ENCODE results near the gene CPA5.

The CPA5 gene

DNA sequence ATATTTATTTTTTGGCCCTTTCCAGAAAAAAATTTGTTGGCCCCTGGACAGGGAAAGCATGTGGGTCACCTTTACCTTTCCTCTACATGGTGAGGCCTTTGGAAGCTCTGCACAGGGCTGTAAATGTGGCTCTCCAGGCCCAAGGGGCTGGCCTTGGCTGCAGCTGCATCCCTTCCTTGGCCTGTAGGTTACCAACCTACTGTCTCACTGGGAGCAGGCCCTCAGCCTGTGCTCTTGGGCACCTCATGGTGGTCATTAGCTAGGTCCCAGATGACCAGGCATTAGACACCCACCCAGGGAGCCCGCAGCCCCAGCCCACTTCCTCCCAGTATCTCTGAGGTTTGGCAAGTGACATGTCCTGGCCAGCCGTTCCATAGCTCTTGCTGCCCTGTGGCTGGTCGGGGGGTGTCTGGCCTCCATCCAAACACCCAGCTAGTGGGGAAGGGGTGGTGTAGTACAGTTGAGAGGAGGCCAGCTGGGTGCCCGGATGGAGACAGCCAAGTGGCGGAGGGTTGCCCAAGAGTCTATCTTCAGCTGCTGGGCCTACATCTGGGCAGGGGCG is 7.1 kb upstream of the CPA5 start:
- H3K9me3 ChIP-seq (ENCODE audit: insufficient read depth, low read depth, low read length): no peaks in the 10 kb centered on the region
- no peak overlapping the region for H3K4me3 ChIP-seq (ENCODE audit: low read length)
- H3K4me1 ChIP-seq (ENCODE audit: insufficient read depth, low read length): peaks cover 11% of the 10 kb centered on the region; the same call in 1 of the 2 replicates
- peak overlapping the region; percentile 56 for H3K27ac ChIP-seq (ENCODE audit: low read length)
- H3K27me3 ChIP-seq (ENCODE audit: insufficient read depth, low read length): no peaks in the 10 kb centered on the region
- H3K36me3 ChIP-seq (ENCODE audit: insufficient read depth, low read depth, low read length): no peaks in the 10 kb centered on the region
- H3K9ac ChIP-seq (ENCODE audit: low read depth, low read length): peak overlapping the region; percentile 31; the same call in 1 of the 2 replicates

DNA sequence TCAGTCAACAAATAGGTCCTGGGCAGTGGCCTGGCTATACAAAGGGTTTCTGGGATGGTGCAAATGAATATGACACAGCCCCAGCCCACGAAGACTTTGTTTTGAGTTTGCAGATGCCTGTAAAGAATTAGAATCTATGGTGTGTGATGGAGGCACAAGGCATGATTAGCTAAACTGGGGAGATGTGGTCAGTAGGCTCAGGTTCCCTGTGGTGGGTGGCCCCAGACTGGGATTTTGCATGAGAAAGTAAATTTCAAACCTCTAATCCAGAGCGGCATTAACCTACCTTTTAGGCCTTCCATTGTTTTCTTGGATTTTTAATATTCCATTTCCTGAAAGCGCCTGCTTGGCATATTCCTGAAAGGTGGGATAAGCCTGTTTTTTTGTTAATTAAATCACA is 6.4 kb upstream of the CPA5 start:
- Histone ChIP-seq H3K4me1 (ENCODE audit: insufficient read depth, low read length) (peaks cover 11% of the 10 kb centered on the region; the same call in 1 of the 2 replicates), H3K27ac (ENCODE audit: low read length) (peak overlapping the region; percentile 56), H3K36me3 (ENCODE audit: insufficient read depth, low read depth, low read length) (no peaks in the 10 kb centered on the region), H3K4me3 (ENCODE audit: low read length) (peak overlapping the region; percentile 17; the same call in 1 of the 2 replicates), H3K9ac (ENCODE audit: low read depth, low read length) (peak overlapping the region; percentile 31; the same call in 1 of the 2 replicates), H3K27me3 (ENCODE audit: insufficient read depth, low read length) (no peaks in the 10 kb centered on the region), H3K9me3 (ENCODE audit: insufficient read depth, low read depth, low read length) (no peaks in the 10 kb centered on the region)

DNA sequence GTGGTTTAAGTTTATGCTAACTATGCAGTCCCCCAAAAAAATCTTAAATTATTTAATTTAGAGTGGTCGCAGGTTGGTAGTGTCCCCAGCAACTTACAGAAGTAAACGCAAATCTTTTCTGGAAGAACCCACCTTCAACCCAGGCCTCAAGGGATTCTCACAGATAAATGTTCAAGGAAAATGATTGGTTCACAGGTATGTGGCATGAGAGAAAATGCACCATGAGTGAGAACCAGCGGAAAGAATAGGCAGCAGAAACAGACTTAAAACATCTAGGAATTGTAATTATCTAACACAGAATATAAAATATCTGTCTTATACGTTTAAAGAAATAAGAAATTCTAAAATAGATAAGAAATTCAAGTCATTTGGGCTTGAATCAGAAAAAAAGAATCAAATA is 2.7 kb upstream of the CPA5 start:
- no peak overlapping the region for H3K4me3 ChIP-seq (ENCODE audit: low read length)
- H3K36me3 ChIP-seq (ENCODE audit: insufficient read depth, low read depth, low read length): no peaks in the 10 kb centered on the region
- no peak overlapping the region for H3K9ac ChIP-seq (ENCODE audit: low read depth, low read length)
- H3K9me3 ChIP-seq (ENCODE audit: insufficient read depth, low read depth, low read length): no peaks in the 10 kb centered on the region
- H3K27ac ChIP-seq (ENCODE audit: low read length): no peak overlapping the region
- peaks cover 25% of the 10 kb centered on the region for H3K4me1 ChIP-seq (ENCODE audit: insufficient read depth, low read length)
- no peaks in the 10 kb centered on the region for H3K27me3 ChIP-seq (ENCODE audit: insufficient read depth, low read length)

DNA sequence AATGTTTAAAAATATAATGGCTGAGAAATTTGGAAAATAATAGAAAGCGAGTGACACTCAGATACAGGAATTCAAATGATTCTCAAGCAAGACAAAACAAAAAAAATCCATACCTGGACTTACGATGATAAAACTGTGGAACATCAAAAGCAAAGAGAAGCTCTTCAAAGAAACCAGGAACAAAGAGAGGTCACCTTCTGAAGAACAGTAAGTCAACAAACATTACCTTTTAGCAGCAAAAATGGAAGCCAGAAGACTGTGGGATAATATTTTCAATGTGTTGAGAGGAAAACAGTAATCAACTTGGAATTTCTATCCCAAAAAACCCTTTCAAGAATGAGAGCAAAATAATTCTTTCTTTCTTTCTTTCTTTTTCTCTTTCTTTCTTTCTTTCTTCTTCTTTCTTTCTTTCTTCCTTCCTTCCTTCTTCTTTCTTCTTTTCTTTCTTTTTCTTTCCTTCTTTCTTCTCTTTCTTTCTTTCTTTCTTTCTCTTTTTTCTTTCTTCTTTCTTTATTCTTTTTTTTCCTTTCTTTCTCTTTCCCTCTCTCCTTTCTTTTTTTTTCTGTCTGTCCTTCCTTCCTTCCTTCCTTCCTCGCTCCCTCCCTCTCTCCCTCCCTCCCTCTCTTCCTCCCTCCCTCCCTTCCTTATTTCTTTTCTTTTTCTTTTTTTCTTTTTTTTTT is 1.8 kb upstream of the CPA5 start:
- no peak overlapping the region for H3K4me3 ChIP-seq (ENCODE audit: low read length)
- H3K4me1 ChIP-seq (ENCODE audit: insufficient read depth, low read length): peaks cover 25% of the 10 kb centered on the region
- no peaks in the 10 kb centered on the region for H3K9me3 ChIP-seq (ENCODE audit: insufficient read depth, low read depth, low read length)
- no peak overlapping the region for H3K27ac ChIP-seq (ENCODE audit: low read length)
- H3K36me3 ChIP-seq (ENCODE audit: insufficient read depth, low read depth, low read length): no peaks in the 10 kb centered on the region
- no peak overlapping the region for H3K9ac ChIP-seq (ENCODE audit: low read depth, low read length)
- H3K27me3 ChIP-seq (ENCODE audit: insufficient read depth, low read length): no peaks in the 10 kb centered on the region

DNA sequence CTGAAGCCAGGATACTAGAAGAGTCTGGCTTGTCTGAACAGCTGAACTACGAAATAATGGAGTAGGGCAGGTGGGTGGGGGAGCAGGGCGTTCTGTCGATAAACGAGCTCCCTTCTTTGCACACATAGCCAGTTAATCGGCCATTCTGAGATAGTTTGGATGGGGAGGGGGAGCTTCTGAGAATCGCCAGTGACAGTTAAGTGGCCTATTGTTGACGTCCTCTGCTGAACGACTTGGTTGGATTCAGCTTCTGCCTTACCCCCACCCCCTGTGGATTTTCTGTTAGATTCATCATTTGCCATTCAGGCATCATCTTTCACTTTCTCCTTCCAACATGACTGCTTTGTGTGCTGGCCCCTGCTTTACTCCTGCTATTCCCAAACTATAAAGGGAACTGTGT is 520 bp downstream of the CPA5 start:
- Histone ChIP-seq H3K4me1 (ENCODE audit: insufficient read depth, low read length) (peaks cover 15% of the 10 kb centered on the region), H3K36me3 (ENCODE audit: insufficient read depth, low read depth, low read length) (no peaks in the 10 kb centered on the region), H3K9ac (ENCODE audit: low read depth, low read length) (peak overlapping the region; percentile 47; the same call in 1 of the 2 replicates), H3K27ac (ENCODE audit: low read length) (no peak overlapping the region), H3K4me3 (ENCODE audit: low read length) (peak overlapping the region; percentile 26; the same call in 1 of the 2 replicates), H3K9me3 (ENCODE audit: insufficient read depth, low read depth, low read length) (no peaks in the 10 kb centered on the region), H3K27me3 (ENCODE audit: insufficient read depth, low read length) (no peaks in the 10 kb centered on the region)

DNA sequence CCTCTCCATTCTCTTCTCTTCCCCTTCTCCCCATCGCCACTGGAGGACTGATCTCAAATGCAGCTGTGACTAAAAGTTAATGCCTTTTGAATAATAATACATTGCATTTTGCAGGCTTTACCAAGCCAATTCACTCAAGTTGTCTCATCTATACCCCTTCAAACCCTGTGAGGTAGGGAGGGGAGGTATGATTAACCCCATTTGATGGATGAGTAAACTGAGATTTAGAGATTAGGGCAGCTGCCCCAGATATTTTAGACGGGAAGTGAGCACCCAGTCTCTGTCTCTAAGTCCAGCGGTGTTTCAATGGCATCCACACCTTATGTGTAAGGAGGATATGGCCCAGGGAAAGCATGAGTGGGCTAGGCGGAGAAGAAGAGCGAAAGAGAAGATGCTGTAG is 1.1 kb downstream of the CPA5 start:
- peaks cover 15% of the 10 kb centered on the region for H3K4me1 ChIP-seq (ENCODE audit: insufficient read depth, low read length)
- no peaks in the 10 kb centered on the region for H3K36me3 ChIP-seq (ENCODE audit: insufficient read depth, low read depth, low read length)
- H3K27me3 ChIP-seq (ENCODE audit: insufficient read depth, low read length): no peaks in the 10 kb centered on the region
- H3K4me3 ChIP-seq (ENCODE audit: low read length): no peak overlapping the region
- no peak overlapping the region for H3K9ac ChIP-seq (ENCODE audit: low read depth, low read length)
- no peak overlapping the region for H3K27ac ChIP-seq (ENCODE audit: low read length)
- H3K9me3 ChIP-seq (ENCODE audit: insufficient read depth, low read depth, low read length): no peaks in the 10 kb centered on the region

DNA sequence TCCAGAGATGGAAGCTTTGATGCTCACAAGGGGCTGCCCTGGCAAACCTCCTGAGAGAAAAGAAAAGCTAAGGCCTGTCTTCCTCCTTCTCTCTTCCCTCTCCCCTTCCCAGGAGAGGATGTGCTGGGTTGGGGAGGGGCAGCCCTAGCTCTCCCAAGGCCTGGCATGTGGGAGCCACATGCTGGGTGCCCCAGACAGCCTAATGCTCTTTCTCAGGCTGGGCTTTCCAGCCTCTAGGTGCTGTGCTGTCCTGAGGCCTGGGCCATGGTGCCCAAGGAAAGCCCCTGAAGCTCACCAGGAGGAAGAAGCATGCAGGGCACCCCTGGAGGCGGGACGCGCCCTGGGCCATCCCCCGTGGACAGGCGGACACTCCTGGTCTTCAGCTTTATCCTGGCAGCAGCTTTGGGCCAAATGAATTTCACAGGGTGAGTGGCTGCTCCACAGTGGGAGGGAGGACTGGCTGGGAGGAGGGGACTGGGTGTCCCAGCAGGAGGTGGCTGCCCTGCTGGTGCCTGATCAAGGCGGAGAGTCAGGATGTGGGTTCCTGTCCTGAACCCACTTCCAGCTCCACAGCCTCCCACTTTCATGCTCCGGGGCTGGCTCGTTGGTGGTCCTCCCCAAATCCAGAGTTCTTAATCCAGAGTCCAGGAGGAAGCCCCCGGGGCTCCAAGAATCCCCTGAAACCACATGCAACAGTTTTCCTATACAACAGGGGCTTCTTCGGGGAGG is 1.7 kb downstream of the CPA5 start:
- Histone ChIP-seq H3K9me3 (ENCODE audit: insufficient read depth, low read depth, low read length) (no peaks in the 10 kb centered on the region), H3K9ac (ENCODE audit: low read depth, low read length) (no peak overlapping the region), H3K4me3 (ENCODE audit: low read length) (no peak overlapping the region), H3K27ac (ENCODE audit: low read length) (no peak overlapping the region), H3K4me1 (ENCODE audit: insufficient read depth, low read length) (peaks cover 17% of the 10 kb centered on the region), H3K27me3 (ENCODE audit: insufficient read depth, low read length) (no peaks in the 10 kb centered on the region), H3K36me3 (ENCODE audit: insufficient read depth, low read depth, low read length) (no peaks in the 10 kb centered on the region)

DNA sequence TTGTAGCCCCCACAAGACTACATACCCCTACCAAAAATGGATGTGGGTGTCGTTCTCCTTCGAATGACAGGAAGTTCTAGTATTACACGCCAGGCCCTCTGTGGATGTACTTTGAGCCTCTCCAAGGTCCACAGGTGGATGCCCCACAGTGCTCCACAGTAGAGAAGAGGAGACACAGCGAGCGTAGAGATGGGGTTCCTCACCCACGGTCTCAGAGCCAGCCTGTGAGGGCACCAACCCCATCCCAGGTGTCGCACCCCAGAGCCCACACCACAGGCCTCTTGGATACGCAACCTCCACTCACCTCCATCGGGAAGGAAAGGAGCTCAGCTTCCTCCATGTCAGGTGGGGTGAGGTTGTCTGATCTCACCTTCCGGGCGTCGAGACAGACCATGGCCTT is 2.3 kb downstream of the CPA5 start:
- Histone ChIP-seq H3K36me3 (ENCODE audit: insufficient read depth, low read depth, low read length) (no peaks in the 10 kb centered on the region), H3K27me3 (ENCODE audit: insufficient read depth, low read length) (no peaks in the 10 kb centered on the region), H3K9ac (ENCODE audit: low read depth, low read length) (no peak overlapping the region), H3K9me3 (ENCODE audit: insufficient read depth, low read depth, low read length) (no peaks in the 10 kb centered on the region), H3K27ac (ENCODE audit: low read length) (no peak overlapping the region), H3K4me3 (ENCODE audit: low read length) (no peak overlapping the region), H3K4me1 (ENCODE audit: insufficient read depth, low read length) (peaks cover 23% of the 10 kb centered on the region)

DNA sequence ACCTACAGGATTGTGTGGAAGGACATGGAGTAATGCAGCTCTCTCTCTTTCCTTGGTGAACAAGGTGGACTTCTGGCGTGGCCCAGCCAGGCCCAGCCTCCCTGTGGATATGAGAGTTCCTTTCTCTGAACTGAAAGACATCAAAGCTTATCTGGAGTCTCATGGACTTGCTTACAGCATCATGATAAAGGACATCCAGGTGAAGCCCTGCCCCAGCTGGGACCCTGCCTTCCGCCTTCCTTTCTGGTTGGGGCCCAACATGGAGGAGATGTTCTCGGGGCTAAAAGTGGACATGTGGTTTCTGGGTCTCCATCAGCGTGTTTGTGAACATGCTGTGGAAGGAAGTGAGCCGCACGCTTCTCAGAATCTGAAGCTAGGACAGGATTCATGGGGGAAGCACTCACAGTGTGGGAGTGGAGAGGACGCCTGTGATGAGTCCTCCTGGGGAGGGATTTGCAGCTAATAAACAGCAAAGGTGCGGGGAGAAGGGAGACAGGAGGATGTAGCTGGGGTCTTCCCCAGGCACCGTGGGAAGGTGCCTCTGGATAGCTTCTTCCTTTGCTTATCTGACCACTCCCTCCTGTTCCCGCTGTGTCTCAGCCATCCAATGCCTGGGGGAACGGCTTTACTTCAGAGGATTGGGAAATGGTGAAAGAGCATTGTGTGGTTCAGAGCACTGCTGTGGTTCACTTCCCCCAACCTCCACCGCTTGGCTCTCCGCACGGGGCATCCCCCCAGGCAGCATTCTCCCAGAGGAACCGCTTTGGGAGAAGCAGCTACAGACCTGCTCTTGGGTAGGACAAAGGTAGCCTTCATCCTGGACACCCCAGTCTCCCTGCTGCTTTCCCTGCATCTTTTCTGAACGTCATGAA is 5.5 kb downstream of the CPA5 start:
- H3K36me3 ChIP-seq (ENCODE audit: insufficient read depth, low read depth, low read length): no peaks in the 10 kb centered on the region
- no peak overlapping the region for H3K4me3 ChIP-seq (ENCODE audit: low read length)
- H3K9ac ChIP-seq (ENCODE audit: low read depth, low read length): no peak overlapping the region
- peaks cover 20% of the 10 kb centered on the region; the same call in 1 of the 2 replicates for H3K4me1 ChIP-seq (ENCODE audit: insufficient read depth, low read length)
- H3K9me3 ChIP-seq (ENCODE audit: insufficient read depth, low read depth, low read length): no peaks in the 10 kb centered on the region
- H3K27ac ChIP-seq (ENCODE audit: low read length): no peak overlapping the region
- no peaks in the 10 kb centered on the region for H3K27me3 ChIP-seq (ENCODE audit: insufficient read depth, low read length)

DNA sequence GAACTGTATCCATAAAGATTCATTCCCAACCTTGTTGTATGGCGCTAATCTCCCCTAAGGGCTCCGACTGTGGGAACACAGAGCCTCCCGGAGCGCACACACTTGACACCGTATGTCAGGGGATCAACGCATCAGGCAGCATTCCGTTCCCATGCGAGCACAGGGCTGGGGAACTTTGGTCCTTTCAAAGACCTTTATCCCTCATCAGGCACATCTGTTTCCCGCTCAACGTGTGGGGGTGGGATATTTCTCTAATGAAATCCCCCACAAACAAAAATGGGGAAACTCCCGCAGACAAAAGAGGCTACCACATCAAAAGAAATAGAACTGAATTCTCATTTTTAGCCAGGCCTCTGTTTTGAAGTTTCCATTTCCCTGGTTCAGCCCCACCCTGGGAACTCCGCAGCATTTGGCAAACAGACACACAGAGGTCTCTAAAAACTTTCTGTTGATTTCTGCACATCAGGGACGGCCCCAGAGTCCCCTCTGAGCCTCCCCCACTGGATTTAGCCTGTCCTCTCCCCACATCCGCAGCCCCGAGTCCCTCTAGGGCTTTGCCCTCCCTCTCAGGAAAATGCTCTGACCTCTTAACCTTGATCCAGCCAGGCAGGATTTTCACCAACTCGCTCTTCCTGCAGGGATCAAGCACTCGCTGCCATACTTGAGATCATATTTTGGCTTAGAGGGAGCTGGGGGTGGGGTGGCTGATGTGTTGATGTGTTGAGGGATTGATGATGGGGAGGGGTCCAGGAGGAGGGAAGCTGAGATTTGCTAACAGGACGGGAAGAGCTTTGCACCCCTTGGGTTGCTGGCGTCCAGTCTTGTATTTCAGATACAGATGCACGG is 6.6 kb downstream of the CPA5 start:
- H3K27me3 ChIP-seq (ENCODE audit: insufficient read depth, low read length): no peaks in the 10 kb centered on the region
- no peak overlapping the region for H3K4me3 ChIP-seq (ENCODE audit: low read length)
- peaks cover 15% of the 10 kb centered on the region for H3K4me1 ChIP-seq (ENCODE audit: insufficient read depth, low read length)
- no peak overlapping the region for H3K27ac ChIP-seq (ENCODE audit: low read length)
- H3K9ac ChIP-seq (ENCODE audit: low read depth, low read length): no peak overlapping the region
- no peaks in the 10 kb centered on the region for H3K36me3 ChIP-seq (ENCODE audit: insufficient read depth, low read depth, low read length)
- no peaks in the 10 kb centered on the region for H3K9me3 ChIP-seq (ENCODE audit: insufficient read depth, low read depth, low read length)

DNA sequence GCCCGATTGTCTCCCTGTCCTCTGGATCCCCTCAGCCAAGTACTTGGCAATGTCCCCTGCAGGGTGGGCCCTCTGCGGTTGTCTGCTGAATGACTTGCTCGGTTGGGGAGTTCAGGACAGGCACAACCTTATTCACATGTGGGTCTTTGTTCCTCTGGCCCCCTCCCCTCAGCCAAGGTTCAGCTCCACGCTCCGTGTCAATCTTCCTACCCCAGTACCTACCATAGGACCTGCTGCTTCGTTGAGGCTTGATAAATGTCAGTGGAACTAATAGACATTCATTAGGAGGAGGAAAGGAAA is 7.1 kb downstream of the CPA5 start:
- Histone ChIP-seq H3K36me3 (ENCODE audit: insufficient read depth, low read depth, low read length) (no peaks in the 10 kb centered on the region), H3K27me3 (ENCODE audit: insufficient read depth, low read length) (no peaks in the 10 kb centered on the region), H3K9ac (ENCODE audit: low read depth, low read length) (no peak overlapping the region; the same call in 1 of the 2 replicates), H3K4me3 (ENCODE audit: low read length) (no peak overlapping the region), H3K27ac (ENCODE audit: low read length) (no peak overlapping the region), H3K4me1 (ENCODE audit: insufficient read depth, low read length) (peaks cover 21% of the 10 kb centered on the region), H3K9me3 (ENCODE audit: insufficient read depth, low read depth, low read length) (no peaks in the 10 kb centered on the region)
